ENCODE measurements around the gene NDUFS8. TPM values are rescaled to one million over a fixed set of nuclear protein-coding genes. Genes with fewer than 3 reads are reported as not detected.
A peak's percentile ranks its signal among the peaks of the same experiment; 100 is the strongest.

NDUFS8 gene
- total RNA-seq, 2 experiments from 2014 or later: 105 to 109 TPM

GRCh38 chr11:68039526-68040086 is 9.1 kb downstream of the NDUFS8 start:
- no peak for TF ChIP-seq CTCF (IDR thresholded peaks at IDR 0.05)
- Mint-ChIP-seq H3K4me3 (peak overlapping the region; percentile 81), H3K9me3 (no peaks in the 10 kb centered on the region), H3K27ac (peak overlapping the region; percentile 91), H3K4me1 (ENCODE audit: low read depth) (peaks cover 13% of the 10 kb centered on the region), H3K36me3 (ENCODE audit: low read depth) (peaks cover 2% of the 10 kb centered on the region), H3K27me3 (no peaks in the 10 kb centered on the region)
- intact Hi-C loops (cut with micrococcal nuclease): no loop called here
- DNase-seq (peak; percentile 24), ATAC-seq (peak; percentile 5)
- POLR2A ChIA-PET: interaction anchor here (0.9 to 7.4 kb wide), 4 partner anchors 9 to 167 kb away, joined by 4 to 45 read pairs (median 12); partner anchors contain the start of gene NDUFS8
- CTCF ChIA-PET: interaction anchor here (1.2 kb wide), 1 partner anchor 170 kb away, joined by 5 read pairs; no protein-coding TSS in a partner anchor

- H3K9me3 Mint-ChIP-seq: no peaks in the 10 kb centered on the region
- peak overlapping the region; percentile 81 for H3K4me3 Mint-ChIP-seq
- ChIA-PET POLR2A (interaction anchor here (0.9 to 7.4 kb wide), 5 partner anchors 9 to 166 kb away, joined by 3 to 45 read pairs (median 4); partner anchors contain the start of gene NDUFS8), CTCF (no interaction called here)
- H3K36me3 Mint-ChIP-seq (ENCODE audit: low read depth): peaks cover 2% of the 10 kb centered on the region
- ATAC-seq (peak; percentile 64), DNase-seq (peak; percentile 78)
- peak overlapping the region; percentile 91 for H3K27ac Mint-ChIP-seq
- peaks cover 13% of the 10 kb centered on the region for H3K4me1 Mint-ChIP-seq (ENCODE audit: low read depth)
- H3K27me3 Mint-ChIP-seq: no peaks in the 10 kb centered on the region
- intact Hi-C loops (cut with micrococcal nuclease): no loop called here
- TF ChIP-seq CTCF (IDR thresholded peaks at IDR 0.05): no peak
These were observed 9.8 kb downstream of the NDUFS8 start for GRCh38 chr11:68040101-68040956.

- ChIA-PET POLR2A (interaction anchor here (1.2 to 7.4 kb wide), 4 partner anchors 10 to 14 kb away, joined by 3 to 45 read pairs (median 12); partner anchors contain the start of gene NDUFS8), CTCF (no interaction called here)
- Mint-ChIP-seq H3K36me3 (ENCODE audit: low read depth) (peaks cover 2% of the 10 kb centered on the region), H3K27ac (peak overlapping the region; percentile 91), H3K9me3 (no peaks in the 10 kb centered on the region), H3K4me3 (peak overlapping the region; percentile 81), H3K27me3 (no peaks in the 10 kb centered on the region), H3K4me1 (ENCODE audit: low read depth) (peaks cover 13% of the 10 kb centered on the region)
- intact Hi-C loops (cut with micrococcal nuclease): no loop called here
- no peak for TF ChIP-seq CTCF (IDR thresholded peaks at IDR 0.05)
- no peak for DNase-seq
- ATAC-seq: no peak
These were observed 10.6 kb downstream of the NDUFS8 start for GRCh38 chr11:68040957-68041591.

- H3K36me3 Mint-ChIP-seq (ENCODE audit: low read depth): peaks cover 3% of the 10 kb centered on the region
- ChIA-PET POLR2A (interaction anchor here (0.7 to 7.4 kb wide), 7 partner anchors 9 to 162 kb away, joined by 3 to 45 read pairs (median 4); partner anchors contain the start of gene NDUFS8), CTCF (no interaction called here)
- no peak for TF ChIP-seq CTCF (IDR thresholded peaks at IDR 0.05)
- peaks cover 11% of the 10 kb centered on the region for H3K4me1 Mint-ChIP-seq (ENCODE audit: low read depth)
- no peaks in the 10 kb centered on the region for H3K27me3 Mint-ChIP-seq
- ATAC-seq (no peak), DNase-seq (no peak)
- H3K4me3 Mint-ChIP-seq: peak overlapping the region; percentile 22
- intact Hi-C loops (cut with micrococcal nuclease): no loop called here
- no peak overlapping the region for H3K27ac Mint-ChIP-seq
- no peaks in the 10 kb centered on the region for H3K9me3 Mint-ChIP-seq
These were observed 11.2 kb downstream of the NDUFS8 start for GRCh38 chr11:68041617-68042218.

Data from activated CD8-positive, alpha-beta T cell treated with anti-CD3 and anti-CD28 coated beads for 36 hours (primary cell).